Measurements from ENCODE around the gene C1QL2. TPM values are rescaled to one million over a fixed set of nuclear protein-coding genes. Genes with fewer than 3 reads are reported as not detected.
A peak's percentile ranks its signal among the peaks of the same experiment; 100 is the strongest.

C1QL2 gene
- total RNA-seq, 1 experiment from 2014 or later, result not detected

- no peak for DNase-seq (ENCODE audit: low spot score)
Observed at GRCh38 chr2:119142824-119143223, 15.7 kb downstream of the C1QL2 start.

- DNase-seq (ENCODE audit: low spot score), result no peak
Observed at GRCh38 chr2:119137502-119137901, 21.0 kb downstream of the C1QL2 start.

GRCh38 chr2:119136872-119137271 lies 21.7 kb downstream of the C1QL2 start:
- DNase-seq (ENCODE audit: low spot score), result no peak

GRCh38 chr2:119136093-119136492 lies 22.5 kb downstream of the C1QL2 start:
- DNase-seq (ENCODE audit: low spot score), result no peak

GRCh38 chr2:119134775-119135174 lies 23.8 kb downstream of the C1QL2 start:
- no peak for DNase-seq (ENCODE audit: low spot score)

GRCh38 chr2:119126650-119127049 lies 31.9 kb downstream of the C1QL2 start:
- peak; percentile 44 for DNase-seq (ENCODE audit: low spot score)

GRCh38 chr2:119123389-119123788 lies 35.2 kb downstream of the C1QL2 start:
- no peak for DNase-seq (ENCODE audit: low spot score)

- no peak for DNase-seq (ENCODE audit: low spot score)
Observed at GRCh38 chr2:119122663-119123062, 35.9 kb downstream of the C1QL2 start.

GRCh38 chr2:119119999-119120756 lies 38.4 kb downstream of the C1QL2 start:
- DNase-seq (ENCODE audit: low spot score), result no peak

- DNase-seq (ENCODE audit: low spot score), result no peak
Observed at GRCh38 chr2:119119076-119119785, 39.3 kb downstream of the C1QL2 start.

GRCh38 chr2:119117891-119118882 lies 40.4 kb downstream of the C1QL2 start:
- DNase-seq (ENCODE audit: low spot score), result no peak

- DNase-seq (ENCODE audit: low spot score), result no peak
Observed at GRCh38 chr2:119117408-119117807, 41.1 kb downstream of the C1QL2 start.

- DNase-seq (ENCODE audit: low spot score), result no peak
Observed at GRCh38 chr2:119116411-119117295, 41.9 kb downstream of the C1QL2 start.

- no peak for DNase-seq (ENCODE audit: low spot score)
Observed at GRCh38 chr2:119114266-119114665, 44.3 kb downstream of the C1QL2 start.

GRCh38 chr2:119113489-119113770 lies 45.1 kb downstream of the C1QL2 start:
- no peak for DNase-seq (ENCODE audit: low spot score)

- DNase-seq (ENCODE audit: low spot score), result no peak
Observed at GRCh38 chr2:119112770-119113488, 45.6 kb downstream of the C1QL2 start.

- no peak for DNase-seq (ENCODE audit: low spot score)
Observed at GRCh38 chr2:119112230-119112629, 46.3 kb downstream of the C1QL2 start.

- DNase-seq (ENCODE audit: low spot score), result no peak
Observed at GRCh38 chr2:119111115-119111975, 47.2 kb downstream of the C1QL2 start.

- no peak for DNase-seq (ENCODE audit: low spot score)
Observed at GRCh38 chr2:119109866-119110265, 48.7 kb downstream of the C1QL2 start.
